Liver (tissue), 9 donors: Measurements from ENCODE around the gene GPRIN3. TPM values are rescaled to one million over a fixed set of nuclear protein-coding genes. Genes with fewer than 3 reads are reported as not detected.

ENCODE experiments used
- DNase-seq: peaks from one replicate; pipeline ENCODE4 v3.0.0-alpha.2; 2017; ENCODE audit warnings: low spot score
- H3K27ac ChIP-seq, 2 donors: one replicate each; pipeline ENCODE4 v1.7.0; 2013; ENCODE audit warnings: inconsistent platforms in 2 of 2, low read length in 2 of 2, control low read depth in 1 of 2, low read depth in 1 of 2, mild to moderate bottlenecking in 1 of 2
- H3K27me3 ChIP-seq, 4 donors: one replicate each; pipeline versions ENCODE4 v1.6.1 to v1.7.0; 2013; ENCODE audit warnings: low read length in 3 of 4, inconsistent platforms in 1 of 4, mild to moderate bottlenecking in 1 of 4, moderate library complexity in 1 of 4; ENCODE audit not compliant: control insufficient read depth in 4 of 4, insufficient read depth in 4 of 4
- H3K36me3 ChIP-seq, 4 donors: one replicate each; pipeline versions ENCODE4 v1.6.1 to v1.7.0; 2013; ENCODE audit warnings: low read length in 3 of 4, mild to moderate bottlenecking in 3 of 4, low read depth in 1 of 4, moderate library complexity in 1 of 4; ENCODE audit not compliant: control insufficient read depth in 4 of 4, insufficient read depth in 3 of 4
- H3K4me1 ChIP-seq, 4 donors: one replicate each; pipeline versions ENCODE4 v1.6.1 to v1.7.0; 2013; ENCODE audit warnings: low read length in 3 of 4, mild to moderate bottlenecking in 3 of 4, moderate library complexity in 1 of 4; ENCODE audit not compliant: control insufficient read depth in 4 of 4, insufficient read depth in 4 of 4
- H3K4me3 ChIP-seq, 3 donors: one replicate each; pipeline versions ENCODE4 v1.6.1 to v1.7.0; 2013; ENCODE audit warnings: low read length in 3 of 3, control low read depth in 1 of 3, low read depth in 1 of 3, mild to moderate bottlenecking in 1 of 3
- H3K9ac ChIP-seq, 2 donors: one replicate each; pipeline ENCODE4 v1.7.0; 2013; ENCODE audit warnings: low read length in 2 of 2, mild to moderate bottlenecking in 2 of 2, moderate library complexity in 2 of 2, control low read depth in 1 of 2, low read depth in 1 of 2
- H3K9me3 ChIP-seq, 4 donors: one replicate each; pipeline versions ENCODE4 v1.6.1 to v1.7.0; 2013; ENCODE audit warnings: low read length in 3 of 4; ENCODE audit not compliant: control insufficient read depth in 4 of 4
- EGR1 ChIP-seq, 2 donors: IDR thresholded peaks; 2 replicates each; pipeline ENCODE4 v1.6.1; 2016 to 2018; ENCODE audit warnings: antibody characterized with exemption in 2 of 2, low read depth in 2 of 2
- FOXA1 ChIP-seq: IDR thresholded peaks from 2 replicates; pipeline ENCODE4 v1.6.1; 2016; ENCODE audit warnings: antibody characterized with exemption
- FOXA2 ChIP-seq: IDR thresholded peaks from 2 replicates; pipeline ENCODE4 v1.6.1; 2016; ENCODE audit warnings: antibody characterized with exemption
- GABPA ChIP-seq, 2 donors: IDR thresholded peaks in 1 of 2; conservative IDR thresholded peaks in 1 of 2; 2 replicates each; pipeline ENCODE4 v1.6.1; 2016; ENCODE audit warnings: antibody characterized with exemption in 2 of 2, mild to moderate bottlenecking in 1 of 2, moderate library complexity in 1 of 2
- HNF4A ChIP-seq, 2 donors: conservative IDR thresholded peaks; 2 replicates each; pipeline ENCODE4 v1.6.1; 2016; ENCODE audit warnings: antibody characterized with exemption in 2 of 2, mild to moderate bottlenecking in 2 of 2
- HNF4G ChIP-seq: IDR thresholded peaks from 2 replicates; pipeline ENCODE4 v1.6.1; 2016; ENCODE audit warnings: antibody characterized with exemption
- JUND ChIP-seq, 2 donors: IDR thresholded peaks; 2 replicates each; pipeline ENCODE4 v1.6.1; 2016; ENCODE audit warnings: antibody characterized with exemption in 2 of 2
- NR2F2 ChIP-seq: IDR thresholded peaks from 2 replicates; pipeline ENCODE4 v1.6.1; 2016; ENCODE audit warnings: antibody characterized with exemption
- RAD21 ChIP-seq, 2 donors: IDR thresholded peaks; 2 replicates each; pipeline ENCODE4 v1.6.1; 2016; ENCODE audit warnings: antibody characterized with exemption in 2 of 2, mild to moderate bottlenecking in 2 of 2
- RXRA ChIP-seq, 2 donors: IDR thresholded peaks; 2 replicates each; pipeline ENCODE4 v1.6.1; 2017 to 2018; ENCODE audit warnings: antibody characterized with exemption in 2 of 2, mild to moderate bottlenecking in 1 of 2
- SP1 ChIP-seq: IDR thresholded peaks from 2 replicates; pipeline ENCODE4 v1.6.1; 2018; ENCODE audit warnings: antibody characterized with exemption, mild to moderate bottlenecking
- WGBS: extraction: QIAGEN DNeasy Blood & Tissue Kit; methylation state at CpG from one replicate; pipeline ENCODE4 v1.1.7; 2013; 5-methylcytosine and 5-hydroxymethylcytosine counted together
- polyA plus RNA-seq, 2 donors: library from polyadenylated mRNA; stranded (reverse) in 1 of 2; unstranded in 1 of 2; fragments of 200-250 nt in 1 of 2; fragments of >200 nt in 1 of 2; fragmentation: Nextera tagmentation in 1 of 2; extraction: Ambion mirVana in 1 of 2; gene quantifications; one replicate each; pipeline versions ENCODE4 v1.2.1 to v1.2.3, GENCODE V29; 2013 to 2015
- total RNA-seq, 2 donors: library from RNA; depleted of rRNA; stranded (reverse); fragments of >200 nt; gene quantifications; one replicate each; pipeline ENCODE4 v1.2.3, GENCODE V29; 2014
- TF ChIP-seq, protein P1 (sequence below): IDR thresholded peaks from 2 replicates; pipeline ENCODE4 v1.6.1; 2016; ENCODE audit warnings: antibody characterized with exemption, mild to moderate bottlenecking
- TF ChIP-seq, protein P2 (sequence below): IDR thresholded peaks from 2 replicates; pipeline ENCODE4 v1.6.1; 2016; ENCODE audit warnings: antibody characterized with exemption
- TF ChIP-seq, protein P3 (sequence below): IDR thresholded peaks from 2 replicates; pipeline ENCODE4 v1.6.1; 2016; ENCODE audit warnings: antibody characterized with exemption
- TF ChIP-seq, protein P4 (sequence below): IDR thresholded peaks from 2 replicates; pipeline ENCODE4 v1.6.1; 2016; ENCODE audit warnings: antibody characterized with exemption
- donor health status: healthy.
- donor health status: healthy.
- donor health status: healthy.
- donor health status: healthy.
- donor health status: healthy.

GPRIN3 gene
- total and polyA plus RNA-seq, 4 donors, result 0.25 to 1.5 (median 0.95) TPM

DNA sequence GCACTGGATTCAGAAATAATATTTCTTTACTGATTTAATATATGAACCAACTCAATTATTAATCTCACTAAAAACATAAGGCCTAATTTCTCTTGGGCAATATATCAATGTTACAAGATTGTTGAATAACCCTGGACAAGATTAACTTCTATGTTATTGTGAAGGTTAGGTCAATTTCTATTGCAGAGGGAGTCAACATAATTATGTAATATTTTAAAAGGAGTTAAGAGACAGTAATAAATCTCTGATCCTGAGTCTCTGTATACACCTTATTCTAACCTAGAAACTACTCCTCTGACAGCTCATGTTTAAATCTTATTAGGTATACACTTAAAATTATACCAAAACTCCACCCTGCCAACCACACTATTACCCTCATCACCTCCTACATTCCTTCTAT lies 15.1 kb upstream of the GPRIN3 start (continued):
- TF ChIP-seq, protein P1, sequence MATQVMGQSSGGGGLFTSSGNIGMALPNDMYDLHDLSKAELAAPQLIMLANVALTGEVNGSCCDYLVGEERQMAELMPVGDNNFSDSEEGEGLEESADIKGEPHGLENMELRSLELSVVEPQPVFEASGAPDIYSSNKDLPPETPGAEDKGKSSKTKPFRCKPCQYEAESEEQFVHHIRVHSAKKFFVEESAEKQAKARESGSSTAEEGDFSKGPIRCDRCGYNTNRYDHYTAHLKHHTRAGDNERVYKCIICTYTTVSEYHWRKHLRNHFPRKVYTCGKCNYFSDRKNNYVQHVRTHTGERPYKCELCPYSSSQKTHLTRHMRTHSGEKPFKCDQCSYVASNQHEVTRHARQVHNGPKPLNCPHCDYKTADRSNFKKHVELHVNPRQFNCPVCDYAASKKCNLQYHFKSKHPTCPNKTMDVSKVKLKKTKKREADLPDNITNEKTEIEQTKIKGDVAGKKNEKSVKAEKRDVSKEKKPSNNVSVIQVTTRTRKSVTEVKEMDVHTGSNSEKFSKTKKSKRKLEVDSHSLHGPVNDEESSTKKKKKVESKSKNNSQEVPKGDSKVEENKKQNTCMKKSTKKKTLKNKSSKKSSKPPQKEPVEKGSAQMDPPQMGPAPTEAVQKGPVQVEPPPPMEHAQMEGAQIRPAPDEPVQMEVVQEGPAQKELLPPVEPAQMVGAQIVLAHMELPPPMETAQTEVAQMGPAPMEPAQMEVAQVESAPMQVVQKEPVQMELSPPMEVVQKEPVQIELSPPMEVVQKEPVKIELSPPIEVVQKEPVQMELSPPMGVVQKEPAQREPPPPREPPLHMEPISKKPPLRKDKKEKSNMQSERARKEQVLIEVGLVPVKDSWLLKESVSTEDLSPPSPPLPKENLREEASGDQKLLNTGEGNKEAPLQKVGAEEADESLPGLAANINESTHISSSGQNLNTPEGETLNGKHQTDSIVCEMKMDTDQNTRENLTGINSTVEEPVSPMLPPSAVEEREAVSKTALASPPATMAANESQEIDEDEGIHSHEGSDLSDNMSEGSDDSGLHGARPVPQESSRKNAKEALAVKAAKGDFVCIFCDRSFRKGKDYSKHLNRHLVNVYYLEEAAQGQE, result no peak
- TF ChIP-seq HNF4G, result no peak

DNA sequence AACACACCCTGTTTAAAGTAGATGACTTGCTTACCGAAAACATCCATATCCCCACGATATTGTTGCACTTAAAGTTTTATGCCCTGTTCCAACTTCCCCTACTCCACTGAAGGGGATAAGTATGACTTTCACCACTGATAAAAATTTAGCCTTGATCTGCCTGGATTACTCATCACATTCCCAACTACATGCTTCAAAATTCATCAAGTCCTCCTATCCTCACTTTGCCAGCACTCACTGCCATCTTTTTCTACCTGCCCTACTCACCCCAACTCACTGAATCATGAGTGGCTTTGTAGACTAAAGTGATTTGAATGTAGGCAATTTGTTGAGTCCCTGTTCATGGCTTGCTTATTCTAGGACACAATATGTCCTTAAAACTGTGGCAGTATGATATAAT lies 12.2 kb upstream of the GPRIN3 start:
- H3K4me3 ChIP-seq, result no peak overlapping the region
- no peaks in the 10 kb centered on the region for H3K27me3 ChIP-seq
- WGBS, result 89% methylated on average over 2 of the region's 2 CpGs
- no peaks in the 10 kb centered on the region for H3K4me1 ChIP-seq
- DNase-seq, result no peak
- TF ChIP-seq JUND (IDR thresholded peaks at IDR 0.05) (no peak), HNF4G (no peak), NR2F2 (no peak), FOXA2 (no peak), RXRA (IDR thresholded peaks at IDR 0.05) (no peak), FOXA1 (no peak), GABPA (IDR thresholded peaks at IDR 0.05 in 1 of 2, conservative IDR thresholded peaks at IDR 0.05 in 1 of 2) (no peak), SP1 (no peak), EGR1 (IDR thresholded peaks at IDR 0.05; ENCODE audit: low read depth in 2 of 2) (no peak), HNF4A (conservative IDR thresholded peaks at IDR 0.05) (no peak), RAD21 (IDR thresholded peaks at IDR 0.05) (no peak)
- TF ChIP-seq, protein P2, sequence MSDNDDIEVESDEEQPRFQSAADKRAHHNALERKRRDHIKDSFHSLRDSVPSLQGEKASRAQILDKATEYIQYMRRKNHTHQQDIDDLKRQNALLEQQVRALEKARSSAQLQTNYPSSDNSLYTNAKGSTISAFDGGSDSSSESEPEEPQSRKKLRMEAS, result no peak
- TF ChIP-seq, protein P3, sequence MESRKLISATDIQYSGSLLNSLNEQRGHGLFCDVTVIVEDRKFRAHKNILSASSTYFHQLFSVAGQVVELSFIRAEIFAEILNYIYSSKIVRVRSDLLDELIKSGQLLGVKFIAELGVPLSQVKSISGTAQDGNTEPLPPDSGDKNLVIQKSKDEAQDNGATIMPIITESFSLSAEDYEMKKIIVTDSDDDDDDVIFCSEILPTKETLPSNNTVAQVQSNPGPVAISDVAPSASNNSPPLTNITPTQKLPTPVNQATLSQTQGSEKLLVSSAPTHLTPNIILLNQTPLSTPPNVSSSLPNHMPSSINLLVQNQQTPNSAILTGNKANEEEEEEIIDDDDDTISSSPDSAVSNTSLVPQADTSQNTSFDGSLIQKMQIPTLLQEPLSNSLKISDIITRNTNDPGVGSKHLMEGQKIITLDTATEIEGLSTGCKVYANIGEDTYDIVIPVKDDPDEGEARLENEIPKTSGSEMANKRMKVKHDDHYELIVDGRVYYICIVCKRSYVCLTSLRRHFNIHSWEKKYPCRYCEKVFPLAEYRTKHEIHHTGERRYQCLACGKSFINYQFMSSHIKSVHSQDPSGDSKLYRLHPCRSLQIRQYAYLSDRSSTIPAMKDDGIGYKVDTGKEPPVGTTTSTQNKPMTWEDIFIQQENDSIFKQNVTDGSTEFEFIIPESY, result no peak
- TF ChIP-seq, protein P4, sequence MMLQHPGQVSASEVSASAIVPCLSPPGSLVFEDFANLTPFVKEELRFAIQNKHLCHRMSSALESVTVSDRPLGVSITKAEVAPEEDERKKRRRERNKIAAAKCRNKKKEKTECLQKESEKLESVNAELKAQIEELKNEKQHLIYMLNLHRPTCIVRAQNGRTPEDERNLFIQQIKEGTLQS, result no peak
- TF ChIP-seq, protein P1, result no peak
- no peak overlapping the region for H3K27ac ChIP-seq
- no peaks in the 10 kb centered on the region for H3K36me3 ChIP-seq
- no peak overlapping the region for H3K9ac ChIP-seq
- H3K9me3 ChIP-seq, result no peaks in the 10 kb centered on the region
